DMS153 treated with DMSO at 0.1 percent for 48 hours (cell line): ENCODE results near the gene BIN1.
"Not testable (repeated sequence)": the region's sequence is repeated elsewhere in the genome, so short reads cannot be mapped to it uniquely, and the experiment has no call there.

Experiments used
- DNase-seq: peaks from one replicate; lab custom pipeline; 2025; ENCODE audit not compliant: unreplicated experiment; lab: John Stamatoyannopoulos, UW

BIN1 gene

DNA sequence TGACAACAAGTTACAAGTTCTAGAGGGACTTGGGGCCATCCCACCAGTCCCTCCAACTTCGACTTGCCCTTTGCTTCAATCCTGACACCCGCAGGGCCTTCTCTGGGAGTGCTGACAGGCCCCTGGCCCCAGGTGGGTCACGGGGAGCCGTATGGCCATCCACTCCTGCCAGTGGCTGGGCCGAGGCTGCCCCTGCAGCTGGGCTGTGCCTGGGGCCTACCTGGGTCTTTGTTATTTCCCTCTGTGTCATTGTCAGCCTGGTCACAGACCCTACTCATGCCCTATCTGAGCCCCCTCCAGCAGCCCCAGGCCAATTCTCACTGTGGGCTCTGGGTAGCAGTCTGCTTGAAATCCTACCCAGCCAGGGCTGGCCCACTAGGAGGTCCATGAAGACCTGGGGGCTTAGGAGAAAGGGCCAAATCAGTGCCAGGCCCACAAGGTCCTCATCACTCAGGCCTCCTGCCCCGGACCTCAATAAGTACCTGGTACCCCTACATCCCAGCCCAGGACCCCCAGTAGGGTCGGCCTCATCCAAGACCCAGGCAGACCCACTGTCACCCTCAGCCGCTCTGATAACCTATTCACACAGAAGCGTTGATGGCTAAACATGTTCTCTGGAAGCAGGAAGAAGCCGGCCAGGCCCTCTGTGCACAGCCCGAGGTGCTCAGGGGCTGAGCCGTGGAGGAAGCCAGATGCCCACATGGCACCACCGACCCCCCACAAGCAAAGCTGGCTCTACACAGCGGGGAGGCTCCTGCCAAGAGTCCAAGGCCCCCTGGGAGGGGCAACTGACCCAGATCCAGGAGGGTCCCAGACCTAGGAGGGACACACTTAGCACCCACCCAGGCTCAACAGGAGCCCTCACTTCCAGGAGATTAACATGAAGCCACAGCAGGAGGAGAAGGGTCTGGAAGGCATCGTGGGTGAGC lies 57.7 kb downstream of the BIN1 start:
- no peak for DNase-seq

DNA sequence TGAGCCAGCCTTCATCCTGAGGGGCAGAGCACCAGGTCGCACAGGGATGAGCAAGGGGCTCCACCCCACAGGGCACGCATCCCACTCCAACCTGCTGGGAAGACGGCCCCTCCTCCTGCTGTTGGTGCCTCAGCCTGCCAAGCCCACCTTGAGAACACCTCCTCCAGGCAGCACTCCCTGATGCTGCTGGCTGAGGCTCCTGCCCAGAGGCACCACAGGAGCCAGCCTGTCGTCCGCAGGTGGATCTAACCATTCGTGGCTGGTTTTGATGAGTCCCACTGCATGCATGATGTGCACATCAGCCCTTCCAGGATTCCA lies 58.4 kb downstream of the BIN1 start:
- no peak for DNase-seq

DNA sequence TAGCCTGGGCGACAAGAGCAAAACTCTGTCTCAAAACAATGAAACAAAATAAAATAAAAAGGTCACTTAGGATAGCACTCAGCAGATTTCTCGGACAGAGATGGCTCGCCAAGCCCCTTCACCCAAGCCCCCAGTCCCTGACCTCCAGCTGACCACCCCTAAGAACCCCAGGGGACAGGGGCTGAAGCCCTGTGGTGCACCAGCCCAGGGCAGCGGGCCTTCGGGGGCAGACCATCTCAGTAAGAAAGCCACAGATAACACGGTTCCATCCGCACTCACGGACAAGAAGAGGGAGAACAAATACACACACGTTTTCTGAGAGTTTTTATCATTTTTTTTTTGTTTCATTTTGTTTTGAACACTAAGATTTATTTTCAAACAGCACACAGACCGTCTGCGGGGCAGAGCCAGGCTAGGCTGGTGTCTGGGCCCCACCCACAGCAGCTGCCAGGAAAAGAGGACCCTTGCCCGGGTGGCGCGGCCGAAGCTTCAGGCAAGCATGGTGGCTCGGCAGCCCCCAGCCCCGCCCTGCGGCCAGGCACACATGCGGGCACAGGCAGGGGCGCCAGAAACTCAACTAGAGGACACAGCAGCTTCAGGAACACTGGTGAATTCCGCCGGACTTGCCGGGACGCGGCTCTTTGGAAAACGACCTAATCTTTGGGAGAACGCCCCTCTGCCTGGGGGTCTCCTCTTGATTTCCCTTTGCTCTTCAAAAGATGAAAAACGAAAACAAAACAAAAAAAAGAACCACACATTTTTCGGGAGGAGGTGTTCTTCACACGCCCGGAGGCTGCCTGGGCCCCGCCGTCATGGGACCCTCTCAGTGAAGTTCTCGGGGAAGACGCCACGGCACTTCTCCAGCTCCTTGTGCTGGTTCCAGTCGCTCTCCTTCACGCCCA lies 59.0 kb downstream of the BIN1 start:
- no peak for DNase-seq

DNA sequence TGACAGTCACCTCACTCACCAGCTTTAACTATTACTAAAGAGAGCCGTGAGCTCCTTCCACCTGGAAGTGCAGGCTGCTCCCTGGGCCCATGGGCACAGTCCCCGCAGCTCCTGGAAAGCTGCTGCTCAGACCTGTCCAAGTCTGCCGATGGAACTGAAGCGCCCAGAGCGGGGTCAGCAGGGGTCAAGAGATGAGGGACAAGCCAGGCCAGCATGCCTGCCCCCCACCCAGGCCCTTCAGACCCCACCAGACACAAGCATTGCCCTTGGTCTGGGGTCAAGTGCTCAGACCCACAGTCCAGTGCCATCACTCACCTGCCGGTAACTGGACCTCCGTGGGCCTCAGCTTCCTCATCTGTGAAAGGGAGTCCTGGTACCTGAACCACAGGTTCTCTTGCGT lies 59.9 kb downstream of the BIN1 start:
- no peak for DNase-seq

DNA sequence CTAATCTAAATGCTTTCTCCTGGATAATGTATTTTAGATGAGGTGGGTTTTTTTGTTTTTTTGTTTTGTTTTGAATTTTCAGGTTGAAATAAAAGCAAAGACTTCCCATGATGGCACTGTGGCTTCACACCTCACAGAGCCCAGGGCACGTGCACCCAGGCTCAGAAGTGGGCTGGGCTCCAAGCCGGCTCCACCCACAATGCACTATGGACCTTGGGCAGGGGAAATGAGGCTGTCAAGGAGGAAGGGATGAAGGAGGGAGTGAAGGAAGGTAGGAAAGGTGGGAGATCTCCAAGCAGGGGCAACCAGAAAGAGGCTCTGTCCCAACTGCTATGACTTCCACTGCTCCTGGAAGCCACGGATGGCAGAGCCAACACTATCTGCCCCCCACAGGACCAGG lies 60.4 kb downstream of the BIN1 start:
- no peak for DNase-seq

DNA sequence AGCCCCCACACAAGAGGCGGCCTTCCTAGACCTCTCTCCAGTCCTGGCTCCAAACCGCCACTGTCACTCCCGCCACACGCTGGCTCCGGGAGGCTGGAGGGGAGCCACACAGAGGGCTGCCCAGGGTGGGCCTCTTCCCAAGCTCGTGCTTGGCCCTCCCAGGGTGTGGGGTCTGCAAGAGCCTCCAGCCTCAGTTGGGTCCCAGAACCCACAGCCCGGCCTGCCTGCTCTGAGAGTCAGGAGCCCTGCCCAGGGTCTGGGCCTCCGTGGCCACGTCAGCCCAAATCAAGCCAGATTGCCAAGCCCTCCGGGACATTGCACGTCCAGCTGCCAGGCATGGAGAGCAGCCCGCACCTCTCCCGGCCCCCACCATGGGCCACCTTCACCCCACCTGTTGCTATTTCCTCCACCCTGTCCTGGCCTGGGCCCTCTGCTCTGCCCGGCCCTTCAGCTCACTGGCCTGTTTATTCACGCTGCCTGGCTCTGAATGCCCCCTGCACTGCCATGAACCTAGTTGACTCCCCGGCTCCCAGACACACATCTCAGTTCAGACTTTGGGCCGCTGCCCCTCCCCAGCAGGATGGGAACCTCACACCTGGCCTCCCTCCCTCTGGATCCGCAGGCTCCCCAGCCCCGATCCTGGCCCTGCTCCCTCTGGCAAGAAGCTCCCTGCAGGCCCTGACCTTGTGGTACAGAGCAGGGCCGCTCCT lies 61.0 kb downstream of the BIN1 start:
- no peak for DNase-seq

DNA sequence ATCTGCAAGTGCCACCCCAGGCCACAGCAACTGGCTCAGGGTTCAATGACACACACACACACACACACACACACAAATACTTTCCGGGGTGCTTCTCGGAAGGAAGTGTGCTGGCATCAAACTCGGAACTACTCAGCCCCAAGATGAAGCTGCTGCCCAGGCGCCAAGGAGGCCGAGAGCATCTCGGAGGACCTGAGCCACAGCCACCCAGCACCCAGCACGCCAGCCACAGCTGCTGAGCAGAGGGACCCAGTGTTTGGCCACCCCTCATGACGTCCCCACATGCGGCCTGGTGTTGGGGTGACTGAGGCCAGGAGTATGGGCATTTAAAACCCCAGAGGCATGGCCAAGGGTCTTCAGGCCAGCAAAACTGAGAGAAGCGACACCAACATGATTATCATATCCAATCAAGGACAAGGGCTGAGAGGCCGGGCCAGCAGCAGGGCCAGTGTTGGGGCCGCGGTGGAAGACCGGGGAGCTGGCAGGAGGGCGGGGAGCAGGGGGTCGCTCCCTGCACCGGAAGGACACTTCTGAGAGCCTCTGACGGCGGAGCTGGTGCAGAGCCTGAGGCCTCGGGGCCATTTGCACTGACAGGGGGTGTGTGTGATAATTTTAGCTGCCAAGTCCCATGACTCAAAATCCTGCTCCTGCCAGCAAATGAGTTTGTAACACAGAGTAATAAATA lies 61.8 kb downstream of the BIN1 start:
- no peak for DNase-seq

DNA sequence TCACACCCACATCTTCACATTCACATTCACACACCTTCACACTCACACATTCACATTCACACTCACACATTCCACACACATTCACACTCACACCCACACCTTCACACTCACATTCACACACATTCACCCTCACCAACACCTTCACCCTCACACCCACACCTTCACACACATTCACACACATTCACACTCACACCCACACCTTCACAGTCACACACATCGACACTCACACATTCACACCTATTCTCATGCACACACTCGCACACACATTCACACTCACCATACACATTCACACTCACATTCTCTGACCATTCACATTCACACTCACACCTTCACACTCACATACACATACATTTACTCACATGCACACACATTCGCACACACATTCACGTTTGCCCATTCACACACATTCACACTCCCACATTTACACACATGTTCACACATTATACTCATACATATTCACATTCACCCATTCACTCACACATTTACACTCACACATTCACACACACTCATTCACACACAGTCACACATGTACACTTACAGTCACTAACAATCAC lies 62.7 kb downstream of the BIN1 start:
- no peak for DNase-seq

DNA sequence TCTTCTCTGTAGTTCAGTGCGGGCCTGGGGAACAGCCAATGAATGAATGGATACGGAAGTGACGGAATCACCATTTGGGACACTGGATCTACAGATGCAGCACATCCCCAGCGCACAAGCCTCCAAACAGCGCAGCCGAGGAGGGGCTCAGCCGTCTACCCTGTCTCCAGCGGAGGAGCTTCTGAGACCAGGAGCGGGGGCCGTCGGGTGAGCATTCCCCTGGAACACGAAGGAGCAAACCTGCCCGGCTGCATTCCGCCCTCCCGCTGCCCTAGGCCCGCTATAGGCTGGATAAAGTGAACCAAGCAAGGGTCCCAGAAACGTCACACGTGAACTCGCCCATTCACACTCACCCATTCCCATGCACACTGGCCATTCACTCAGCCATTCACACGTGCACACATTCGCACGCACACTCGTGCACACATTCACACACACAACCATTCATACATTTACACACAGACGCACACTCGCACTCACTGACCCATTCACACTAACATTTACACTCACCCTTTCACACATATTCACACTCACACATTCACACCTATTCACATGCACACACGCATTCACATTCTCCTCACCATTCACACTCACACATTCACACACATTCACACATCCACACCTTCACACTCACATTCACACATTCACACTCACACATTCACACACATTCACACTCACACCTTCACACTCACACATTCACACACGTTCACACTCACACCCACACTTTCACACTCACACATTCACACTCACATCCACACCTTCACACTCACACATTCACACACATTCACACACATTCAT lies 63.4 kb downstream of the BIN1 start:
- no peak for DNase-seq

DNA sequence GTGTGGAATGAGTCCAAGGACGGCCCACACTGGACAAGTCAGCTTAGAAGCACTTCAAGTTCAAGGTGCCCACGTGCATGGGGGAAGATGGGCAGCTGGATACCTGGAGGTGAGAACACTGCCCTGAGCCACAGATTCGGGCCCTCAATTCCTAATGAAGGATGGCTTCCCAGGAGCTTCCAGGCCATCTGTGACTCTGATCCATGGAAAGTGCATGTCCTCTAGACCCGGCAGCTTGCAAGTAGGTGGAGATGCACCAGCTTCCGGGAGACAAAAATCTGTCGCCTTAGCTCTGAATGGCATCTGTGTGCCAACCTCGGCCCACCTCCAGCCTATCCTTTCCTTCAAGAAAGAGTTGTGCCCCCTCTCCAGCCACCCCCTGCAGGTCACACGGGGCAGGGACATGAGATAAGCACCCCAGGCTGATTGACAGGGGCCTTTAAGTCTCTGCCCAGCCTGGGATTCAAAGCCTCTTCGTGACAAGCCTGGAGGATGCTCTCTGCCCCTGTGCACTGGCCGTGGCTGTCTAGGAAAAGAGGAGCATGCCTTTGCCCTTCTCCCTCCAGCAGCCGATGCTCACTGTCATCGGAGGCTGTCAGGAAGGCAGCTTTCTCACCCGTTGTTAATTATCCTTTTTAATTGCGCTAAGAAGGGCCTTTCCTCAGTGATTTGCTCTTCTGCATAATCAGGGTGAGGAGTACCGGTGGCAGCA lies 65.5 kb downstream of the BIN1 start:
- no peak for DNase-seq

DNA sequence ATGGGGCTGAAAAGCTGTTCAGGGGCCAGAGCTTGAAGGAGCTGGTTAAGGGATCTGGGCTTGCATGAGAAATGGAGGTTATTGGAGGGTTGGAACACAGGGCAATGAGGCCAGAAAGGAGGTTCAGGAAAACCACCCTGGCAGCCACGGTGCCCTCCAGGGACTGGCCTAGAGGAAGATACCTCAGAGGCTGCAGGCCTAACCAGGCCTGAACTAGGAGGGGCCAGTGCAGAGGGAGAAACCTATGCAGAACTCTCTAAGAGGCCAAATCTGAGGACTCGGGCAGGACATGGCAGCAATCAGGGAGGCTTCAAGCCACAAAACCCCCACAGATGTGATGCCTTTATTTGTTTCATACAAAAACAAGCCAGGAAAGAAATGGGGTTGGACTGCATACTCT lies 66.8 kb downstream of the BIN1 start:
- DNase-seq, result no peak

DNA sequence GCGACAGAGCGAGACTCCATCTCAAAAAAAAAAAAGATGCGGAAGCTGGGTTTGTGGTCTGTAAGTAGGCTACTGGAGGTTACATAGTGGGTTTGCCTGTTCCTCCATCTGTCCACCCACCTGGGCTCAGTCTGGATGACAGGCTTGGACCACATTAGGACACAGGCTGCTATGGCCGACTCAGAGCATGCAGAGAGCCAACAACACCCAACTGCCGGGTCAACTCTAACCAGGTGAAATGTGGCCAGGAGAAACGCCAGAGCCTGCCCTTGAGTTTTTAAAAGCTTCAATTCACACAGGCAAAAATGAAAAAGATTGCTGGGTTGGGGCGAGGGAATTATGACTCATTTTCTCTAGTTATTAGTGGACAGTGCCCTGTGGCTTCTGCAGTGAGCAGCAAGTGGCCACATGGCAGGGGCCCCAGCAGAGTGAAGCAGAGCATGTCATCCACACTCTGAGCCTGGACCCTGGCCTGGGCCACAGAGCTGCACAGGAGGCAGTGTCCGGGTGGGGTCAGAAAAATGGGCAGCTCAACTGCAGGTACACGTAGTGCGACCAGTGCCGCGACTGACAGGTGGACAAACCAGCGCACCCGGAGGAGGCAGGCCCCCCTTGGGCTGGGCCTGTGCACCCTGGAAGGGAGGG lies 67.4 kb downstream of the BIN1 start:
- no peak for DNase-seq

DNA sequence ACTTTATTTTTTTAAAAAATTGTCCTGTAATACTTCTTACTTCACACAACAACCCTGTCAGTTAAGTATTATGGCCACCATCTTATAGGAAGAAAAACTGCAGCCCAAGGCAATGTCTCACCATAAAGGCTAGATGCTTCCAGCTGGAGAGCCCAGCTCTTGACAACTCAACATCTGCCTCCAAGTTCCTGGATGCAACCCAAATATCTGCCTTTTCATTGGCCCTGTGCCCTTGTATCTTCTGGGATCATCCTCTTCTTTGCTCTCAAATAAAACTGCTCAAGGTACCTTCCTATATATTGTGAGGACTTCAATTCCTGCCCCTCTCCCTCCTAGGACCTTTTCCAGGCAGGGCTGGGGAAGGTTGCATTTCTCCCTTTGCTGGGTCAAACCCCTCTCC lies 69.5 kb downstream of the BIN1 start:
- no peak for DNase-seq

DNA sequence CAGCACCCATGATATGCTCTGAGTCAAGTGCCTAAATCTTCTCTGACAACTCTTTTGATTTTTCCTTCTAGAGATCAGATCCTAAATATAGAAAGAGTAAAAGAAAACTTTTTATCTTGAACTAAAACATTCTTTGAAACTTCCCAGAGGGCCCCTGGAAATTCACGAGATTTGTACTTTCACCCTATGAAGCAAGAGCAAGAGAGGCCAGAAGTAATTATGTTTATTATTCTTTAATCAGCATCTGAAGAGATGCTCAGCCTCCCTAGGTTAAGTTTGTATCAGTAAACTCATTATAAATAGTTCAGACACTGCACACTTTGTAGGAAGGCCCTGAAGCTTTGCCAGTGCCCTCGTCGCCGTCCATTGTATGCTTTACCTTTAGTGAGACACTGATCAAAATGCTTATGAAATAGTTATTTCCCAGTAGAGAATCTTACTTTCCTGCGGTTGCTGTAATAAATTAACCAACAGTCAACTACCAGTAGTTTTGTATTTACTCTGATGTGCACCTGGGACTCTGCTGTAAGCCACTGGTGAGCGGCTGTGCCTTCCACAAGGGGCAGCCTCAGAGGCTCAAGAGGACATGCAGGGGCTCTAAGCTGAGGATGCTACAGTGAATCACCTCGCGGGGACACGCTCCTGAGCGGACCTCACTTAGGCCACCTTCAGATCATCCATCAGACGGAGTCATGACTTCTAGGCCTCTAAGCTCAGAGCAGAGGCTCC lies 71.9 kb downstream of the BIN1 start:
- no peak for DNase-seq

DNA sequence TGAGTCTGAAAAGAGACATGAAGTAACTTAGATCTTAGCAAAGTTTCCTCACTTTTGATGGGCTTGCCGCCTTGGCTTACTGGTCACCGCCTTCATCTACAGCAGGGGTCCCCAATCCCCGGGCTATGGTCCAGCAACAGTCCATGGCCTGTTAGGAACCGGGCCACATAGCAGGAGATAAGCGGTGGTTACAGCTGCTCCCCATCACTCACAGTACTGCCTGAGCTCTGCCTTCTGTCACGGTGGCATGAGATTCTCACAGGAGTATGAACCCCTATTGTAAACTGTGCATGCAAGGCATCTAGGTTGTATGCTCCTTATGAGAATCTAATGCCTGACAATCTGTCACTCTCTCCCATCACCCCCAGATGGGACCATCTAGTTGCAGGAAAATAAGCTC lies 72.9 kb downstream of the BIN1 start:
- DNase-seq, result no peak

DNA sequence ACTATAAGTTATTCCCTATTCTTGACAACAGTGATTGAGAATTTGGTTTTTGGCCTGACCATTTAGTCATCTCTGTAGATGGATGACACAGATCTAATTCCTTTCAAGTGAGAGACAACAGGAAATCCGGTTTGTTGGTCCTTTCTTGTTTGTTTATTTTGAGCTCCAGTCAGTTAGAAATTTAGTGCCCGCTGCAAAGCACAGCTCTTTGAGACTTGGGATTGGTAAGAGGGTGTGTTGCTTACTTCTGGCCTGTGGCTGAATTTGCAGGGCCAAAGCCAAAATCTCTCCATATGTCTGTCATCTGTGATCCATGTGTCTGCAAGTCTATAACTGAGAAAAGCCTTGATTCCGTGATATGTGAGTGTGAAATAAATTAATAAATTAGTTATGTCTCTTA lies 74.3 kb downstream of the BIN1 start:
- DNase-seq, result no peak

DNA sequence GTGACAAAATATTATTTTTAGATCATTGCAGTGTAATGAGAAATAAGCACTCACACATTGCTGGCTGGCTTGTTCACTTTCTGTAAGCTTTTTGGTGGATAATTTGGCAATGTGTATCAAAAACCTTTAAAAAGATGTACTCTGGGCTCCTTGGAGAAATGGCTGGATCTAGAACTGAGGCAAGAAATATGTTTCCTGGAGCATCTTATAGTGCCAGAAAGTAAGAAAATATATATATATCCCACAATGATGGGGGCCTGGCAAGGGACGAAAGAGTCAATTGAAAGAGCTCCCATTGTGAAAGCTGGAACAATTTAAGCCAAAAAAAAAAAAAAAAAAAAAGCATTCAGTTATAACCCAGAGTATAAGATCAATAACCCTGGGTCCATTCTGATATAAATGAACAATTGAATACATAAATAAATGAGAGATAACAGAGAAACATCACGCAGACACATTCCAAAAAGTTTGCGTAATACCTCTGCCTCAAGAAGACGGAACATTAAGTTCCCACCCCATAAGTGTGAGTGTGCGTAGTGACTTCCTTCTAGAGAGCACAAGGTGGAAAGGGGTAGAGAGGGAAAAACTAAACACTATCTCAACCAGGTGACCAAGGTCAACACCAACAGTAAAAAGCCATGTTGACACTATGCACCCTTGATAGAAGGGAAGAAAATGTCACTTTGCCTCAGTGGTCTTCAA lies 77.5 kb downstream of the BIN1 start:
- no peak for DNase-seq

DNA sequence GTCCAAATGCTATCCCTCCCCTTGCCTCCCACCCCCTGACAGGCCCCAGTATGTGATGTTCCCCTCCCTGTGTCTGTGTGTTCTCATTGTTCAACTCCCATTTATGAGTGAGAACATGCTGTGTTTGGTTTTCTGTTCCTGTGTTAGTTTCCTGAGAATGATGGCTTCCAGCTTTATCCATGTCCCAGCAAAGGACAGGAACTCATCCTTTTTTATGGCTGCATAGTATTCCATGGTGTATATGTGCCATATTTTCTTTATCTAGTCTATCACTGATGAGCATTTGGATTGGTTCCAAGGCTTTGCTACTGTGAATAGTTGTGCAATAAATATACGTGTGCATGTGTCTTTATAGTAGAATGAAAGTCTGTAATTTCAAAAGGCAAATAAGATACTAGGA lies 78.2 kb downstream of the BIN1 start:
- DNase-seq, result not testable (repeated sequence)
